CD4-positive, alpha-beta T cell (primary cell): Measurements from ENCODE around the gene GRAP. TPM values are rescaled to one million over a fixed set of nuclear protein-coding genes. Genes with fewer than 3 reads are reported as not detected.

Experiments used
- ATAC-seq: fragments of 200-7000 bp; cut with Tn5 transposase; one replicate; pipeline ENCODE4 v1.10.0; 2022; ENCODE audit warnings: mild to moderate bottlenecking; ENCODE audit not compliant: poor library complexity
- CTCF ChIA-PET: fragments of 350-600 bp; sonication (Branson Sonifier 250); formaldehyde crosslinking; loops from one replicate; lab custom pipeline; 2021; ENCODE audit warnings: antibody characterized with exemption, inconsistent platforms; lab: Charles Lee
- POLR2A ChIA-PET: fragments of 350-600 bp; sonication (Branson Sonifier 250); formaldehyde crosslinking; loops from one replicate; lab custom pipeline; 2021; ENCODE audit warnings: antibody characterized with exemption, inconsistent platforms; lab: Charles Lee
- DNase-seq, 14 experiments: peaks; one replicate each; pipeline ENCODE4 v3.0.0-alpha.2; 2013 to 2020; ENCODE audit warnings: mixed read lengths in 2 of 14
- H3K27ac ChIP-seq, 2 donors: one replicate each; pipeline versions ENCODE4 v1.5.1 to v1.7.0; 2013; ENCODE audit warnings: low read length in 2 of 2, low read depth in 1 of 2, mild to moderate bottlenecking in 1 of 2
- H3K27me3 ChIP-seq, 2 experiments: 1 replicate in 1 of 2; 2 replicates in 1 of 2; pipeline versions ENCODE4 v1.6.1 to v1.7.0; 2013; ENCODE audit warnings: low read length in 2 of 2, control low read depth in 1 of 2, mild to moderate bottlenecking in 1 of 2, moderate library complexity in 1 of 2; ENCODE audit not compliant: insufficient read depth in 2 of 2, control insufficient read depth in 1 of 2
- H3K36me3 ChIP-seq: one replicate; pipeline ENCODE4 v1.6.1; 2013; ENCODE audit warnings: low read length, control low read depth; ENCODE audit not compliant: insufficient read depth
- H3K4me1 ChIP-seq: one replicate; pipeline ENCODE4 v1.6.1; 2013; ENCODE audit warnings: low read length, control low read depth; ENCODE audit not compliant: insufficient read depth
- H3K4me3 ChIP-seq: one replicate; pipeline ENCODE4 v1.5.1; 2013; ENCODE audit warnings: mild to moderate bottlenecking, low read length, moderate library complexity
- H3K9me3 ChIP-seq, 2 experiments: 1 replicate in 1 of 2; 2 replicates in 1 of 2; pipeline versions ENCODE4 v1.6.1 to v1.7.0; 2013; ENCODE audit warnings: low read length in 2 of 2, mild to moderate bottlenecking in 2 of 2, control low read depth in 1 of 2, moderate library complexity in 1 of 2; ENCODE audit not compliant: control insufficient read depth in 1 of 2, insufficient read depth in 1 of 2
- H3K27ac Mint-ChIP-seq: one replicate; pipeline ENCODE4 v1.8.0; 2020; ENCODE audit warnings: mixed read lengths
- H3K27me3 Mint-ChIP-seq: one replicate; pipeline ENCODE4 v1.8.0; 2021; ENCODE audit warnings: mixed read lengths
- H3K36me3 Mint-ChIP-seq: one replicate; pipeline ENCODE4 v1.8.0; 2021; ENCODE audit warnings: low read depth, mixed read lengths
- H3K4me1 Mint-ChIP-seq: one replicate; pipeline ENCODE4 v1.8.0; 2021; ENCODE audit warnings: low read depth, mixed read lengths
- H3K4me3 Mint-ChIP-seq: one replicate; pipeline ENCODE4 v1.8.0; 2020; ENCODE audit warnings: mild to moderate bottlenecking, mixed read lengths
- H3K9me3 Mint-ChIP-seq: one replicate; pipeline ENCODE4 v1.8.0; 2020; ENCODE audit warnings: mixed read lengths
- intact Hi-C, 2 experiments: fragments of 100-400 bp; cut with DNase I in 1 of 2; cut with micrococcal nuclease in 1 of 2; formaldehyde crosslinking; loops; one replicate each; pipeline versions ENCODE4 v1.15.1 to v1.9.0; 2023 to 2025; cut with DNase I, micrococcal nuclease
- total RNA-seq, 174 experiments: library from RNA in 2 of 174; stranded (reverse) in 2 of 174; gene quantifications; one replicate each; pipeline ENCODE4 v1.2.3 and lab custom pipeline; 2021 to 2026
- TF ChIP-seq, protein P1 (sequence below): fragments of 200-600 bp; IDR thresholded peaks from one replicate; pipeline ENCODE4 v1.8.0; 2022; ENCODE audit warnings: antibody characterized with exemption, mild to moderate bottlenecking

The GRAP gene
- total RNA-seq, 2 experiments from 2014 or later: 20.1 to 20.4 TPM

DNA sequence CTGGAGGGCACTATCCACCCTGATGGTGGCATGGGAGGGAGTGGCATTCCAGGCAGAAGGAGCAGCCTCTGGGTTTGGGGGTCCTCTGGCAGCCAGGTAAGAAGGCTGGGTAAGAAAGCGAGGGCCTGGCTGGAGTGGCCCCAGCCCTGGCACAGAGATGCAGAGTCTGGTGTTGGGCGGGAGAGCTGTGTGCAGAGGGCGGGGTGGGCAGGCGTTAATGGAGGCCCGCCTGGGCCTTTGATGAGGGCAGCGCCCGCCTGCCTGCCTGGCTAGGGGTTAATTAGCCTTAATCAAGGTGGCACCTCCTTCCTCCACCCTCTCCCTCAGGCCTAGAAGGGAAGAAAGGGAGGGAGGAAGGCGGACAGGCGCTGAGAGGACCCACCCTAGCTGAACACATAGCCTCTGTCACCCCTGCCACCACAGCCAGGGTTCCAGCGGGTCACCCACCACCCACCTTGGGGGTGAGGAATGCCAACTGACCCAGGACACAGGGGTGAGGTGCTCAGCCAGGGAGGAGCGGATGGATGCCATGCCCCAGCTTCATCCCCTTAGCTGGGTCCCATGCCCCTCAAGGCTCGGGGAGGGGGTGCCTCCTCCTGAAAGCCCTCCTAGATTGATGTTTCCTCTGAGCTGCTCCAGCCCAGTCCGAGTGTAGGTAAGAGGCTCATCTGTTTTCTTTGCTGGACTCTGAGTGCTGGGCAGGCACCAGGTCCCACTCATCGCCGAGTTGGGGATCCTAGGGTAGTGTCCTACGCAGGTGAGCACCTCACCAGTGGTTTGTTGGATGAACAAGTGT is 28.8 kb downstream of the GRAP start:
- Histone ChIP-seq H3K4me1 (peaks cover 13% of the 10 kb centered on the region), H3K36me3 (peaks cover 24% of the 10 kb centered on the region), H3K9me3 (no peaks in the 10 kb centered on the region), H3K27me3 (no peaks in the 10 kb centered on the region), H3K4me3 (no peak overlapping the region), H3K27ac (no peak overlapping the region)
- Mint-ChIP-seq H3K4me3 (no peak overlapping the region), H3K36me3 (peaks cover 30% of the 10 kb centered on the region), H3K9me3 (no peaks in the 10 kb centered on the region), H3K4me1 (peaks cover 23% of the 10 kb centered on the region), H3K27me3 (no peaks in the 10 kb centered on the region), H3K27ac (no peak overlapping the region)
- TF ChIP-seq, protein P1, sequence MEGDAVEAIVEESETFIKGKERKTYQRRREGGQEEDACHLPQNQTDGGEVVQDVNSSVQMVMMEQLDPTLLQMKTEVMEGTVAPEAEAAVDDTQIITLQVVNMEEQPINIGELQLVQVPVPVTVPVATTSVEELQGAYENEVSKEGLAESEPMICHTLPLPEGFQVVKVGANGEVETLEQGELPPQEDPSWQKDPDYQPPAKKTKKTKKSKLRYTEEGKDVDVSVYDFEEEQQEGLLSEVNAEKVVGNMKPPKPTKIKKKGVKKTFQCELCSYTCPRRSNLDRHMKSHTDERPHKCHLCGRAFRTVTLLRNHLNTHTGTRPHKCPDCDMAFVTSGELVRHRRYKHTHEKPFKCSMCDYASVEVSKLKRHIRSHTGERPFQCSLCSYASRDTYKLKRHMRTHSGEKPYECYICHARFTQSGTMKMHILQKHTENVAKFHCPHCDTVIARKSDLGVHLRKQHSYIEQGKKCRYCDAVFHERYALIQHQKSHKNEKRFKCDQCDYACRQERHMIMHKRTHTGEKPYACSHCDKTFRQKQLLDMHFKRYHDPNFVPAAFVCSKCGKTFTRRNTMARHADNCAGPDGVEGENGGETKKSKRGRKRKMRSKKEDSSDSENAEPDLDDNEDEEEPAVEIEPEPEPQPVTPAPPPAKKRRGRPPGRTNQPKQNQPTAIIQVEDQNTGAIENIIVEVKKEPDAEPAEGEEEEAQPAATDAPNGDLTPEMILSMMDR: no peak
- POLR2A ChIA-PET: interaction anchor here (1.5 kb wide), 1 partner anchor 63 kb away, joined by 4 read pairs; no protein-coding TSS in a partner anchor
- ATAC-seq (no peak), DNase-seq (no peak)
- intact Hi-C loops: loop anchor here in 1 of 2 experiments (10.0 kb wide), 1 partner anchor 193 kb away; no protein-coding TSS in a partner anchor
- CTCF ChIA-PET: interaction anchor here (0.6 kb wide), 1 partner anchor 126 kb away, joined by 3 read pairs; no protein-coding TSS in a partner anchor

DNA sequence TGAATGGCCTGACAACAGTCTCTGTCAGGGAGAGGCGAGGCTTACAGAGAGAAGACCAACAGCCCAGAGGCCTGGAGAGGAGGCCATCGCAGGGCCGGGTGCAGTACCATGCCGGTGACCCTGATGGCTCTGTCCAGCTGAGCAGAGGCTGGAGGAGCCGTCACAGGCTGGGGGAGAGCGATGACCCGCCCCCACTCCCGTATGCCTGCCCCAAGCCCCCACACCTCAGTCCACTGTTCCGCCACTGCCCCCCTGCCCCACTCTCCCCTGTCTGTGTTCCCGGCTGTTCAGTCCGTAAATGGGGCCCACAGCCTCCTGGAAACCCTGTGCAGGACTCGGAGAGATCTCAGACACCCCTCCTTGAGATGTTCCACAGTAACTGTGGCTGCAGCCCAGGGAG is 29.4 kb downstream of the GRAP start:
- Histone ChIP-seq H3K4me3 (no peak overlapping the region), H3K4me1 (peaks cover 10% of the 10 kb centered on the region), H3K36me3 (peaks cover 20% of the 10 kb centered on the region), H3K27ac (no peak overlapping the region), H3K27me3 (no peaks in the 10 kb centered on the region), H3K9me3 (no peaks in the 10 kb centered on the region)
- ATAC-seq (no peak), DNase-seq (no peak)
- no peaks in the 10 kb centered on the region for H3K27me3 Mint-ChIP-seq
- TF ChIP-seq, protein P1: no peak
- no peaks in the 10 kb centered on the region for H3K9me3 Mint-ChIP-seq
- H3K36me3 Mint-ChIP-seq: peaks cover 24% of the 10 kb centered on the region
- CTCF ChIA-PET: no interaction called here
- H3K4me1 Mint-ChIP-seq: peaks cover 18% of the 10 kb centered on the region
- no peak overlapping the region for H3K4me3 Mint-ChIP-seq
- intact Hi-C loops: loop anchor here in 1 of 2 experiments (10.0 kb wide), 1 partner anchor 193 kb away; no protein-coding TSS in a partner anchor
- H3K27ac Mint-ChIP-seq: no peak overlapping the region
- POLR2A ChIA-PET: interaction anchor here (1.5 kb wide), 1 partner anchor 13 kb away, joined by 3 read pairs; the partner anchor contains the start of gene FAM83G

DNA sequence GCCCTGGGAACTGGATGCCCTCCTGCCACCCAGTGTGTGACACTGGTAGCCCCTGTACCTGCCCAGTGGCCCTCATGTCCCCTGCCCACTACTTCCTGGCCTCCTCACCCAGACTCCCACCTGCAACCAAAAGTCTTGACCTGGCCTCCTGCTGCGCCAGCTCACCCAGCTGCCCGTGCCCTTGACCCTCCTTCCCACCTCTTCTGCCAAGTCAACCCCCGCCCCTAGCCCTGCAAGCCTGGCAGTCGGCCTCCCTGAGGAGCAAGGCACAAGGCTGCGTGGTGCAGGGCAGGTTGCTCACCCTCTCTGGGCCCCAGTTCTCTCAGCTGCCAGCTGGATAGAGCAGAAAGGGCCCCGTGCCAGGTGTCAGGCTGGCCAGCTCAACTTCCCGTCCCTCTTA is 29.9 kb downstream of the GRAP start:
- no peaks in the 10 kb centered on the region for H3K9me3 ChIP-seq
- ATAC-seq (no peak), DNase-seq (no peak)
- Mint-ChIP-seq H3K9me3 (no peaks in the 10 kb centered on the region), H3K36me3 (peaks cover 20% of the 10 kb centered on the region), H3K27ac (no peak overlapping the region), H3K27me3 (no peaks in the 10 kb centered on the region), H3K4me1 (peaks cover 18% of the 10 kb centered on the region), H3K4me3 (no peak overlapping the region)
- ChIA-PET CTCF (no interaction called here), POLR2A (interaction anchor here (1.5 to 1.7 kb wide), 2 partner anchors 11 to 12 kb away, joined by 3 to 5 read pairs; partner anchors contain the start of gene FAM83G)
- no peak overlapping the region for H3K27ac ChIP-seq
- no peak overlapping the region for H3K4me3 ChIP-seq
- intact Hi-C loops: loop anchor here in 1 of 2 experiments (10.0 kb wide), 1 partner anchor 192 kb away; no protein-coding TSS in a partner anchor
- TF ChIP-seq, protein P1: no peak
- peaks cover 15% of the 10 kb centered on the region for H3K36me3 ChIP-seq
- H3K27me3 ChIP-seq: no peaks in the 10 kb centered on the region
- H3K4me1 ChIP-seq: peaks cover 10% of the 10 kb centered on the region
